ENCODE data around the gene CEP78. TPM values are rescaled to one million over a fixed set of nuclear protein-coding genes. Genes with fewer than 3 reads are reported as not detected.
A peak's percentile ranks its signal among the peaks of the same experiment; 100 is the strongest.
"Not testable (repeated sequence)": the region's sequence is repeated elsewhere in the genome, so short reads cannot be mapped to it uniquely, and the experiment has no call there.

Gene CEP78
- total RNA-seq, 3 donors from 2014 or later: 5.7 to 15.6 (median 11.2) TPM

- Histone ChIP-seq H3K4me3 (no peak overlapping the region), H3K4me1 (ENCODE audit: low read depth) (no peaks in the 10 kb centered on the region), H3K9me3 (no peaks in the 10 kb centered on the region), H3K36me3 (ENCODE audit: low read depth) (no peaks in the 10 kb centered on the region)
- ATAC-seq (no peak), DNase-seq (no peak)
- TF ChIP-seq CTCF (IDR thresholded peaks at IDR 0.05): no peak
- intact Hi-C loops (cut with DNase I, micrococcal nuclease): no loop called here
Observed at GRCh38 chr9:78221425-78221824, 14.4 kb upstream of the CEP78 start.

GRCh38 chr9:78221841-78222240 is 14.0 kb upstream of the CEP78 start:
- ATAC-seq; H3K36me3 ChIP-seq (ENCODE audit: low read depth); H3K4me3 ChIP-seq; intact Hi-C loops (cut with DNase I, micrococcal nuclease); H3K9me3 ChIP-seq; DNase-seq; H3K4me1 ChIP-seq (ENCODE audit: low read depth): not testable (repeated sequence)

GRCh38 chr9:78230761-78231160 is 5.1 kb upstream of the CEP78 start:
- intact Hi-C loops (cut with DNase I, micrococcal nuclease): no loop called here
- H3K4me1 ChIP-seq (ENCODE audit: low read depth): peaks cover 4% of the 10 kb centered on the region
- no peak for TF ChIP-seq CTCF (IDR thresholded peaks at IDR 0.05)
- DNase-seq (no peak), ATAC-seq (no peak)
- no peaks in the 10 kb centered on the region for H3K36me3 ChIP-seq (ENCODE audit: low read depth)
- H3K9me3 ChIP-seq: no peaks in the 10 kb centered on the region
- H3K4me3 ChIP-seq: no peak overlapping the region

GRCh38 chr9:78232471-78232870 is 3.4 kb upstream of the CEP78 start:
- H3K4me3 ChIP-seq; H3K4me1 ChIP-seq (ENCODE audit: low read depth); intact Hi-C loops (cut with DNase I, micrococcal nuclease); ATAC-seq; DNase-seq; H3K9me3 ChIP-seq; H3K36me3 ChIP-seq (ENCODE audit: low read depth): not testable (repeated sequence)

GRCh38 chr9:78234810-78235209 is 1.1 kb upstream of the CEP78 start:
- no peak overlapping the region for H3K4me3 ChIP-seq
- intact Hi-C loops (cut with DNase I, micrococcal nuclease): no loop called here
- no peak for ATAC-seq
- no peaks in the 10 kb centered on the region for H3K36me3 ChIP-seq (ENCODE audit: low read depth)
- TF ChIP-seq CTCF (IDR thresholded peaks at IDR 0.05): no peak
- H3K4me1 ChIP-seq (ENCODE audit: low read depth): peaks cover 4% of the 10 kb centered on the region
- DNase-seq: no peak
- no peaks in the 10 kb centered on the region for H3K9me3 ChIP-seq

- no peaks in the 10 kb centered on the region for H3K36me3 ChIP-seq (ENCODE audit: low read depth)
- H3K4me3 ChIP-seq: peak overlapping the region; percentile 63
- TF ChIP-seq CTCF (IDR thresholded peaks at IDR 0.05): no peak
- DNase-seq (no peak), ATAC-seq (peak; percentile 1)
- no peaks in the 10 kb centered on the region for H3K9me3 ChIP-seq
- intact Hi-C loops (cut with DNase I, micrococcal nuclease): no loop called here
- peaks cover 4% of the 10 kb centered on the region for H3K4me1 ChIP-seq (ENCODE audit: low read depth)
Observed at GRCh38 chr9:78235256-78235761, 566 bp upstream of the CEP78 start.

- Histone ChIP-seq H3K36me3 (ENCODE audit: low read depth) (no peaks in the 10 kb centered on the region), H3K4me1 (ENCODE audit: low read depth) (peaks cover 4% of the 10 kb centered on the region), H3K4me3 (peak overlapping the region; percentile 63), H3K9me3 (no peaks in the 10 kb centered on the region)
- TF ChIP-seq CTCF (IDR thresholded peaks at IDR 0.05): no peak
- intact Hi-C loops (cut with DNase I, micrococcal nuclease): no loop called here
- DNase-seq (no peak), ATAC-seq (peak; percentile 20)
Observed at GRCh38 chr9:78236551-78236910, 656 bp downstream of the CEP78 start.

All from mucosa of descending colon (tissue), 3 donors.